Astrocyte (in vitro differentiated cells and primary cell): ENCODE data around the gene TMTC2. TPM values are rescaled to one million over a fixed set of nuclear protein-coding genes. Genes with fewer than 3 reads are reported as not detected.

Experiments used
- DNase-seq: peaks from one replicate; pipeline ENCODE4 v3.0.0-alpha.2; 2010; ENCODE audit warnings: low read depth
- FAIRE-seq: peaks from 2 replicates; lab custom pipeline; 2011; peaks lifted over from hg19 to GRCh38; lab: Jason Lieb, UNC
- H2AFZ ChIP-seq: 2 replicates; pipeline ENCODE4 v1.6.0; 2012; ENCODE audit warnings: low read depth, low read length, inconsistent platforms
- H3K27ac ChIP-seq: 2 replicates; pipeline ENCODE4 v1.5.1; 2011; ENCODE audit warnings: low read depth, low read length, inconsistent platforms
- H3K27me3 ChIP-seq: 2 replicates; pipeline ENCODE4 v1.6.0; 2011; ENCODE audit warnings: low read length, inconsistent platforms; ENCODE audit not compliant: insufficient read depth
- H3K36me3 ChIP-seq: 2 replicates; pipeline ENCODE4 v1.5.1; 2011; ENCODE audit warnings: low read length, inconsistent platforms; ENCODE audit not compliant: insufficient read depth
- H3K4me1 ChIP-seq: 2 replicates; pipeline ENCODE4 v1.5.1; 2011; ENCODE audit warnings: low read length, inconsistent platforms; ENCODE audit not compliant: insufficient read depth
- H3K4me2 ChIP-seq: 2 replicates; pipeline ENCODE4 v1.6.0; 2012; ENCODE audit warnings: low read length, inconsistent platforms
- H3K4me3 ChIP-seq: 2 replicates; pipeline ENCODE4 v1.5.1; 2011; ENCODE audit warnings: low read depth, mild to moderate bottlenecking, low read length, inconsistent platforms; ENCODE audit not compliant: insufficient read depth
- H3K79me2 ChIP-seq: 2 replicates; pipeline ENCODE4 v1.6.0; 2012; ENCODE audit warnings: mild to moderate bottlenecking, low read length, inconsistent platforms; ENCODE audit not compliant: insufficient read depth
- H3K9ac ChIP-seq: 2 replicates; pipeline ENCODE4 v1.6.0; 2012; ENCODE audit warnings: mild to moderate bottlenecking, low read length, inconsistent platforms
- H3K9me3 ChIP-seq: 2 replicates; pipeline ENCODE4 v1.5.1; 2012; ENCODE audit warnings: low read depth, mild to moderate bottlenecking, low read length, inconsistent platforms; ENCODE audit not compliant: insufficient read depth
- H4K20me1 ChIP-seq: 2 replicates; pipeline ENCODE4 v1.6.0; 2012; ENCODE audit warnings: low read length, inconsistent platforms; ENCODE audit not compliant: insufficient read depth
- H3K27ac Mint-ChIP-seq: one replicate; pipeline ENCODE4 v1.8.0; 2021; ENCODE audit warnings: mild to moderate bottlenecking, mixed read lengths; ENCODE audit not compliant: unreplicated experiment
- H3K27me3 Mint-ChIP-seq: one replicate; pipeline ENCODE4 v1.8.0; 2021; ENCODE audit warnings: low read depth, mixed read lengths; ENCODE audit not compliant: unreplicated experiment
- H3K36me3 Mint-ChIP-seq: one replicate; pipeline ENCODE4 v1.8.0; 2021; ENCODE audit warnings: low read depth, mixed read lengths; ENCODE audit not compliant: unreplicated experiment
- H3K4me1 Mint-ChIP-seq: one replicate; pipeline ENCODE4 v1.8.0; 2021; ENCODE audit warnings: low read depth, mixed read lengths; ENCODE audit not compliant: unreplicated experiment
- H3K4me3 Mint-ChIP-seq: one replicate; pipeline ENCODE4 v1.8.0; 2021; ENCODE audit warnings: mild to moderate bottlenecking, moderate library complexity, mixed read lengths; ENCODE audit not compliant: unreplicated experiment
- H3K9me3 Mint-ChIP-seq: one replicate; pipeline ENCODE4 v1.8.0; 2021; ENCODE audit warnings: mild to moderate bottlenecking, mixed read lengths; ENCODE audit not compliant: unreplicated experiment
- CTCF ChIP-seq: IDR thresholded peaks from 2 replicates; pipeline ENCODE4 v1.5.1; 2011; ENCODE audit warnings: low read depth, mild to moderate bottlenecking, inconsistent platforms, low read length, moderate library complexity; ENCODE audit not compliant: insufficient read depth
- EZH2 ChIP-seq: IDR thresholded peaks from 2 replicates; pipeline ENCODE4 v1.6.1; 2012; ENCODE audit warnings: mild to moderate bottlenecking, low read length, inconsistent platforms; ENCODE audit not compliant: insufficient read depth
- total RNA-seq: library from RNA; stranded (reverse); gene quantifications from 2 replicates; pipeline ENCODE4 v1.2.1, GENCODE V29; 2021

TMTC2 gene
- total RNA-seq, 1 donor from 2014 or later, result 2.2 TPM

DNA sequence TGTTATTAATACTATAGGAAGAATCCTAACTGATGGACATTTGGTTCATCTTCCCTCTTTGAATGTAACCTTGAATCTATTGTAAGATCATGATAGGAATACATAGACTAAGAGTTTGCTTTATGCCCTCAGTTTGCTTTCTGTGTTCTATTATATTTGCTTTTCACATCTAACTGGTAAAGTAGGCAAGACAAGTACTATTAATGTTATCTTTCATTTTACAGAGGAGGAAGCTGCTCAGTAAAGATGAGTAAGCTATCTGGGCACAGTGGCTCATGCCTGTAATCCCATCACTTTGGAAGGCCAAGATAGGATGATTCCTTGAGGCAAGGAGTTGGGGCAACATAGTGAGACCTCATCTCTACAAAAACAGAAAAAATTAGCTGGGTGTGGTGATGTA is 103.0 kb downstream of the TMTC2 start:
- Histone ChIP-seq H3K79me2 (no peaks in the 10 kb centered on the region), H3K9ac (no peak overlapping the region), H4K20me1 (no peaks in the 10 kb centered on the region), H3K4me1 (no peaks in the 10 kb centered on the region), H2AFZ (no peak overlapping the region), H3K27ac (no peak overlapping the region), H3K36me3 (no peaks in the 10 kb centered on the region), H3K4me2 (no peak overlapping the region), H3K27me3 (no peaks in the 10 kb centered on the region), H3K9me3 (no peaks in the 10 kb centered on the region), H3K4me3 (no peak overlapping the region)
- H3K27me3 Mint-ChIP-seq, result no peaks in the 10 kb centered on the region
- no peaks in the 10 kb centered on the region for H3K36me3 Mint-ChIP-seq
- FAIRE-seq (no peak), DNase-seq (no peak)
- H3K27ac Mint-ChIP-seq, result no peak overlapping the region
- no peaks in the 10 kb centered on the region for H3K9me3 Mint-ChIP-seq
- H3K4me3 Mint-ChIP-seq, result no peak overlapping the region
- H3K4me1 Mint-ChIP-seq, result no peaks in the 10 kb centered on the region
- TF ChIP-seq EZH2 (no peak), CTCF (no peak)

GRCh38 chr12:82793751-82794281 is 107.1 kb downstream of the TMTC2 start:
- Mint-ChIP-seq H3K27ac (no peak overlapping the region), H3K9me3 (no peaks in the 10 kb centered on the region), H3K27me3 (no peaks in the 10 kb centered on the region), H3K4me1 (no peaks in the 10 kb centered on the region), H3K36me3 (no peaks in the 10 kb centered on the region), H3K4me3 (no peak overlapping the region)
- Histone ChIP-seq H3K36me3 (no peaks in the 10 kb centered on the region), H2AFZ (no peak overlapping the region), H3K9ac (no peak overlapping the region), H3K4me1 (no peaks in the 10 kb centered on the region), H3K9me3 (no peaks in the 10 kb centered on the region), H3K27ac (no peak overlapping the region), H3K4me2 (no peak overlapping the region), H3K27me3 (no peaks in the 10 kb centered on the region), H3K4me3 (no peak overlapping the region), H3K79me2 (no peaks in the 10 kb centered on the region), H4K20me1 (no peaks in the 10 kb centered on the region)
- DNase-seq, result no peak
- no peak for TF ChIP-seq EZH2
- TF ChIP-seq CTCF, result no peak
- no peak for FAIRE-seq

DNA sequence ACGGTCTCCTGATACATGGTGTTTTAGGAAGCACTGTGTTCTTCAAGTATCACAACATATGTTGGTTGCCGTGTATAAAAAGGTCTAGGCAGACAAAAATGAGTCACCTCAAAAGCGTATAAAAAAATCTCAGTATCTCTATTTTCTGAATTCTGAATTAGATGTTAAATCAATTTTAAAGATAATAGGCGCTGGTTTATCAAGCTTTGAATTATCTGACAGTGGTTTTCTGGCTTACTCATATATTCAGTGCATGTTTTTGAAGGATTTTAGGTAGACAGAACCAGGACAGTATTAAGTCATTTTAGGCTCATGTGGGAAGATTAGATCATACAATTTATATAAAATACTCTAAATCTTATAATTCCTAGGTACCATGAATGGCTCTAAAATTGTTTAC is 110.8 kb downstream of the TMTC2 start:
- Mint-ChIP-seq H3K27ac (no peak overlapping the region), H3K4me3 (no peak overlapping the region), H3K36me3 (no peaks in the 10 kb centered on the region), H3K9me3 (no peaks in the 10 kb centered on the region), H3K4me1 (no peaks in the 10 kb centered on the region), H3K27me3 (no peaks in the 10 kb centered on the region)
- Histone ChIP-seq H3K4me2 (no peak overlapping the region), H3K4me3 (no peak overlapping the region), H3K79me2 (no peaks in the 10 kb centered on the region), H3K36me3 (no peaks in the 10 kb centered on the region), H3K27me3 (no peaks in the 10 kb centered on the region), H4K20me1 (no peaks in the 10 kb centered on the region), H3K9ac (no peak overlapping the region), H3K27ac (no peak overlapping the region), H3K9me3 (no peaks in the 10 kb centered on the region), H3K4me1 (no peaks in the 10 kb centered on the region), H2AFZ (no peak overlapping the region)
- TF ChIP-seq CTCF (no peak), EZH2 (no peak)
- DNase-seq (no peak), FAIRE-seq (no peak)
